Measurements from ENCODE around the gene HS2ST1.
"Not testable (repeated sequence)": the region's sequence is repeated elsewhere in the genome, so short reads cannot be mapped to it uniquely, and the experiment has no call there.

HS2ST1 gene

DNA sequence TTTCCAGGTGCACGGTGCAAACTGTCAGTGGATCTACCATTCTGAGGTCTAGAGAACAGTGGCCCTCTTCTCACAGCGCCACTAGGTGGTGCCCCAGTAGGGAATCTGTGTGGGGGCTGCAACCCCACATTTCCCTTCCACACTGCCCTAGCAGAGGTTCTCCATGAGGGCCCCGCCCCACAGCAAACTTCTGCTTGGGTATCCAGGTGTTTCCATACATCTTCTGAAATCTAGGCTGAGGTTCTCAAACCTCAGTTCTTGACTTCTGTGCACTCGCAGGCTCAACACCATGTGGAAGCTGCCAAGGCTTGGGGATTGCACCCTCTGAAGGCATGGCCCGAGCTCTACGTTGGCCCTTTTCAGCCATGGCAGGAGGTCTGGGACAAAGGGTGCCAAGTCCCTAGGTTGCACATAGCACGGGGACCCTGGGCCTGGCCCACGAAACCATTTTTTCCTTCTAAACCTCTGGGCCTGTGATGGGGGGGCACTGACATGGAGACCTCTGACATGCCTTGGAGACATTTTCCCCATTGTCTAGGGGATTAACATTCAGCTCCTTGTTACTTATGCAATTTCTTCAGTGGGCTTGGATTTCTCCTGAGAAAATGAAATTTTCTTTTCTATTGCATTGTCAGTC, 10.0 kb downstream of the HS2ST1 start:
- no peak for DNase-seq (ENCODE audit: low read depth in 3 of 3, low spot score in 1 of 3)

DNA sequence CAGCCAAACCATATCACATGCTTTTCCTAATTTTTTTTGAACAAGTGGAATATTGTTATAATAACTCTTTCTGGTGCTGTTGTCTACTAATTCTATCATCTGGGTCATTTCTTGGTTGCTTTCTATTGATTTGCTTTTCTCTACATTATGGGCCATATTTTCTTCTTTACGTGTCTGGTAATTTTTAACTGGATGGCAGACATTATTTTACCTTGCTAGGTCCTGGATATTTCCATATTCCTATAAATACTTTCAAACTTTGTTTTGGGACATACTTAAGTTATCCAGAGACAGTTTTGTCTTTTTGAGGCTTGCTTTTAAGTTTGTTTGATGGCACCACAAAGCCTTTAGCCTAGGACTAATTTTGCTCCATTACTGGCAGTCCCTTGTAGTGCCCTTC, 11.3 kb downstream of the HS2ST1 start:
- DNase-seq (ENCODE audit: low read depth in 3 of 3, low spot score in 1 of 3): no peak

DNA sequence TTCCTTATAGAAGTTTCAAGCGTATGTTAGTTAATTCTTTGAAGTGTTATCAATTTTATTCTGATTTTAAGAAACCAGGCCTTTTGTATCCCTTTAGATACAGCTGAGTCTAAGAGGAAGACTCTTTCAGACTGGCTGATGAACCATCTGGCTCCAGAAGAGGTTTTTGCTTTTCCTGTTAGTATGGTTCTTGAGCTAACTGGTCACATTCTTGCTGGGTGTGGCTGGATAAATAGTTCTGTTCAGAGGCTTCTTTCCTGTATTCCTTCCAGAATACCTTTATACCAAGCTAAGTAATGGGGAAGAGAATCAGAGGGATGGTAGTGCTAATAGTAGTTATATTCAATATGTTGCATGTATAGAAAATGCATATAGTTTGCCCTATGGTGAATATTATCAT, 12.4 kb downstream of the HS2ST1 start:
- no peak for DNase-seq (ENCODE audit: low read depth in 3 of 3, low spot score in 1 of 3)

DNA sequence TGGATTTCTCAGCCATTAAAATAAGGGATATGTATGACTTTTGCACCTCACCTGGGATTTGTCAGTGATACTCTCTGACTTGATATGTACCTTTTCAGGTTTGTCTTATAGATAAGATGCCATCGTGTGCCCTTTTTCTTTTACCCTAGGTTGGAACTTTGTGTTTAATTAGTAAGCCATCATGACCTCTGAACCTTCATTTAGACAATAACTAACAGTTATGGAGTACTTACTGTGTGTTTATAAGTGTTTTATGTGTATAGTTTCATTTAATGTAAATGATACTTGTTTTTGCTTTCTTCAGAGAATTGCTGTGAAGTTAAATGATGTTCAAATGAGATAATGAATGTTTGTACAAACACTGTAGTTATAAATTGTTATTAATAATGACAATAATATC, 14.4 kb downstream of the HS2ST1 start:
- no peak for DNase-seq (ENCODE audit: low read depth in 3 of 3, low spot score in 1 of 3)

DNA sequence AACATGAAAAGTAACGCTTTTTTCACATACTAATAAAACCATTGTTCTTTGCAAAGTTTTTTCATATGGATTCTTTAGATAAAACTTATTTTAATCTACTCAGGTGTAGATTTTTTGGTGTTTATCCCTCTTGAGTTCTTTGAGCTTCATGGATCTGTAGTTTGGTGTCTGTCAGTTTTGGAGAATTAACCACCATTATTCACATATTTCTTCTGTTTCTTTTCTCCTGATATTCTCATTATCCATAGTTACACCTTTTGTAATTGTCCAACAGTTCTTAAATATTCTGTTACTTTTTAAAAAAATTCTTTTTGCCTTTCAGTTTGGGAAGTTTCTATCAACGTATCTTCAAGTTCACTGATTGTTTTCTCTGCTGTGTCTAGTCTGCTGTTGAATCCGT, 18.6 kb downstream of the HS2ST1 start:
- no peak for DNase-seq (ENCODE audit: low read depth in 3 of 3, low spot score in 1 of 3)

DNA sequence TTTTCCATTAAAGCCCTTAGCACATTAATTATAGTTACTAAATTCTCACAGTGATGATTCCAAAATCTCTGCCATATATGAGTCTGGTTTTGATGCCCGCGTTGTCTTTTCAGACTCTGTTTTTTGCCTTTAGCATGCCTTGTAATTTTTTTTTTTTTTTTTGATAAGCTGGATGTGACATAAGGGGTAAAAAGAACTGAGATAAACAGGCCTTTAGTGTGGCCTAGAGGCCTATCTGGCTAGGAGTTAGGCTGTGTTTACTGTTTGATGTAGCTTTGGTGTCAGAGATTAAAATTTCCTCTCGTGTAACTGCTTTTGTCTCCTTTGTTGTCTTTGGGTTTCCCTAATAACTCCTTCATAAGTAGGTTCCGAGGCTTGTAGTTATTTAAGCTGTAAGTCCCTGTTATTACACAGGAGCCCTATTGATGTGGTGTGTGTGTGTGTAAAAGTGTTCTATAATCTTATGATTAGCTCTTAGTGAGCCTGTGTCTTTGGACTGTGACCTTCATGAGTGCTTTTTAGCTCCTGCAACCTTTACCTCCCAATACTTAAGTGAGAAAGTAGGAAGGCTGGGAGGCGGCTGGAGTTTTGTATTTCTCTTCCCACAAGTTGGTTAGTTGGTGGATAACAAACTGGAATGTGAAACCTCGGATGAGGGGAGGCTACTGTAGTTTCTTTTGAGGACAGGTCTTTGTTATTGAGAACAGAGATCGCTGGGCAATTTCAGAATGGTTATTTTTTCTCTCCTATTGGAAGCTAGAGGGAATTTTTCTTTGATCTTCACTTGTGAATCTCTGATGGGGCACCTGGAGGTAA, 19.3 kb downstream of the HS2ST1 start:
- DNase-seq (ENCODE audit: low read depth in 3 of 3, low spot score in 1 of 3): no peak

DNA sequence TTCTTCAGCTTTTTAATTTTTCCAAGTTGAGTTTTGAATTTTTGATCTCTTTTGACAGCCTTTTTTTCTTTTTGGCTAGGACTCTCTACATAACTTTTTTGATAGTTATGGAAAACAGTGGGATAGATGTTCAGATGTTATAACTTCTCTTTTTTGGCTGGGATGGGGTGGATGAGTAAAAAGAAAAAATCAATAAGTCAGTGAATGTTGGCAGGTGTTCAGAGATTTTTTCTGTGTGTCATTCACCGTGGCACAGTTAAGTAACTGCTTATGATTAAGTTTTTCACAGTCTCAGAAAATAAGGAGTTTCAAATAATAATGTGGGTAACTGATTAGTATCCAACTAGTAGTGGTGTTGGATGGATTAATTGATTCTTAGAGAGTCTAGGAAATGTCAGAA, 24.0 kb downstream of the HS2ST1 start:
- no peak for DNase-seq (ENCODE audit: low read depth in 3 of 3, low spot score in 1 of 3)

DNA sequence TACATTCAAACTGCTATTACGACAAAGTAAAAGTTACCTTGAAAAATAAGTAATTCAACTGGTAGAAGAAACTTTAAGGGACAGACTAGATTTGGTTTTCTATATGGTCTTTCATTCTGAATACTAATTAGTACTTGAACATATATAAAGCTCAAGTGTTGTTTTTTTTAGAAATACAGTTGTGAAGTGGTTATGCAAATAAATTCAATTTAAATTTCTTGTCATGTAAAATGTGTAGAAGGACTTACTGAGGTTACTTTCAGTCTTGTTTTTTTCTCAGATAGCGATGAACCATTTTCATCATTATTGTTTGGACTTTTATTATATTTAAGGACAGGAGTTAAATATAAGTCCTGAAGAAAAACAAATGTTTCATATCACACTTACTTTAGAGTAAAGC, 24.4 kb downstream of the HS2ST1 start:
- no peak for DNase-seq (ENCODE audit: low read depth in 3 of 3, low spot score in 1 of 3)

DNA sequence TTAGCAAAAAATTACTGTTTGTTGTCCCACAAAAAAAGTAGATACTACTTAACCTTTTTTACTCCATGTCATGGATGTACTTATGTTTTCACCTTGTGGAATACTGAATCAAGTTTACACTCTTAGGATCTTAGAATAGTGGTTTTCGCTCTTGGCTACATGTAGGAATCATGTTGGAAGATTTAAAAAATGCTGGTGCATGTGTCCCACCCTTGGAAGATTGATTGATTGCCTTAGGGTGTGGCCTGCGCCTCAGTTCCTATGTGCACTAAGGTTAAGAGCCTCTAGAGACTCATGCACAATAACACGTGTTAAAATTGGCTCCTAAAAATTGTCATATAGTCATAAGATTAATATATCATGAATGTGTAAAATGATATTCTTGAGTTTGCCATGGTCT, 25.0 kb downstream of the HS2ST1 start:
- no peak for DNase-seq (ENCODE audit: low read depth in 3 of 3, low spot score in 1 of 3)

DNA sequence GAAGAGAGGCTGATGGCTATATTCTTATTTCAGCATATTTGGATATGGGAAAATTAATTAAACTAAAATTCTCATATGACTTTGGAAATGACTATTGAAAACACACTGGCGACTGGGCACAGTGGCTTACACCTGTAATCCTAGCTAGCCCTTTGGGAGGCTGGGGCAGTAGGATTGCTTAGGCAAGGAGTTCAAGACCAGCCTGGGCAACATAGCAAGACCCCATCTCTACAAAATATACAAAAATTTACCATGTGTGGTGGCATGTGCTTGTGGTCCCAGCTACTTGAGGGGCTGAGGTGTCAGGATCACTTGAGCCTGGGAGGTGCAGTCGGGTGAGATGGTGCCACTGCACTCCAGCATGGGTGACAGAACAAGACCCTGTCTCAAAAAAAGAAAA, 26.2 kb downstream of the HS2ST1 start:
- no peak for DNase-seq (ENCODE audit: low read depth in 3 of 3, low spot score in 1 of 3)

DNA sequence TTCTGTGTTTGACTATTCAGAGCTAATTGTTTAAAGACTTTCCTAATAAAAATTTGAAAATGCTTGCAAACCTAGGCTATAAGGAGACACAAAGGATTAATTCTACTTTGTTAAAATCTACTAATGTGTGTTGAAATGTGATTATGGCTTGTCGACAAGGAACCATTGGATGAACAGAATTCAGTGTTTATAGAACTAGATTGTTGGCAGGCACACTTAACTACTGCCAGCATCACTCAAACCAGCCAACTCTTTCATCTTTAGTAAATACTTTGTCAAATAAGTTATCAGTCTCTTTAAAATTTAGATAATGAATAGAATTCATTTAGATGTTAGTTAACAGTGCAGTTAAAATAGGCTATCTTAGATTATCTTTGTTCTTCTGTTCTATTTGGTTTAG, 27.6 kb downstream of the HS2ST1 start:
- no peak for DNase-seq (ENCODE audit: low read depth in 3 of 3, low spot score in 1 of 3)

DNA sequence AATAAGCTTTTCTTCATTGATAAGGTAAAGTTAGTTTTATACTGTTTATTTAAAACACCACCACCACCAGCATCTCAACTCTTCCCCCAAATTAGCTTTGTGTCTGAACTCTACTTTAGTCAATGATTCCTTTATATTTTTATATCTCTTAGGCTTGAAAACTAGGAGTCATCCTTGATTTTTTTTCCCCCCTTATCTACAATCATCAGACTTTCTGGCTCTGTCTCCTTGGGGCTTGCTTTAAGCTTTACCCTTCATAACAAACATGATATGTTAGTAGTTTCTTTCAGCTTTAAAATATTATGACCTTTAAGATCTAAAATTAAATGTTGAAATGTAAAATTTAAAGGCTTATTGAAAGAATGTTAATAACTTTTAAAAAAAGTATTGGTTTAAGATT, 28.3 kb downstream of the HS2ST1 start:
- no peak for DNase-seq (ENCODE audit: low read depth in 3 of 3, low spot score in 1 of 3)

DNA sequence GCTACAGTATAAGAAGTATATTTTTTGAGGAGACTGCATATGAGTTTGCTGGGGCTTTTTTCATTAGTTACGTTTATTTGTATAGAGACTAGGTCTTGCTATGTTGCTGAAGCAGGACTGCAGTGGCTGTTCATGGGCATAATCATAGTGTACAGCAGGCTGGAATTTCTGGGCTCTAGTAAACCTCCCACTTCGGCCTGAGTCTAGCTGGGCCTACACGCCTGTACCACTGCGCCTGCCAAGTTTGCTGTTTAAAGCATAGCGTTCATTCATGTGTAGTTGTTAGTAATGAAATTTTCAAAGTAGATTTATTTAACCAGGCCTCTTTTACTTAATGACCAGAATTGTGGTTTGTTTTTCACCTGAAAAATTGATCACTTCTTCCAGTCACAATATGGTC, 33.8 kb downstream of the HS2ST1 start:
- DNase-seq (ENCODE audit: low read depth in 3 of 3, low spot score in 1 of 3): no peak

DNA sequence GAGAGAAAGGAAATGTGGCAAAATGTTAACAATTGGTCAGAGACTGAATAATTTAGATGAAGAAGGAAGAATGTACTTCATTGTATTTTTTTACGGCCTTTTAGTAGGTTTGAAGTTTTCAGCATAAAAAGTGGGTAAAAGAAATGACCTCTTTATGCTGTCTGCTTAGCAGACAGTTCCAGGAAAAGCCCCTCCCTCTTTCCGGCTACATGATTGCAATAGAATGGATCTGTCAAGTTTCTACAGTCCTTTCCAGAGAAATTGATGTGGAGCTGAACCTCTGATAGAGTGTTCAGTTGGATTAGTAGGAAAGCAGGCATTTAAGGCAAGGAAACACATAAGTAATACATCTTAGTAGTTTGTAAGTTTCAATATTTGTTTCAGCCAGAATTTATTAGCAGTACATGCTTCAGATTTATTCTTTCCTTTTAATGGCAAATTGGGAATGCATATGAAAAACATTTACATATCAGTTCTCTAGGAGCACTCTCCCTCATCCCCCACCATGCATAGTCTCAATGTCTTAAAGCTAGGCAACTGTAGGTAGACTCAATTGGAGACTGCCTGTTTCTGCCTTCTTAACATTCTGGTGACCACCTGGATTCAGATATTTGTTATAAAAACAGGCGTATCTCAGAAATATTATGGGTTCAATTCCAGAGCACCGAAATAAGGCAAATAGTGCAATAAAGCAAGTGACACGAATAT, 36.4 kb downstream of the HS2ST1 start:
- no peak for DNase-seq (ENCODE audit: low read depth in 3 of 3, low spot score in 1 of 3)

DNA sequence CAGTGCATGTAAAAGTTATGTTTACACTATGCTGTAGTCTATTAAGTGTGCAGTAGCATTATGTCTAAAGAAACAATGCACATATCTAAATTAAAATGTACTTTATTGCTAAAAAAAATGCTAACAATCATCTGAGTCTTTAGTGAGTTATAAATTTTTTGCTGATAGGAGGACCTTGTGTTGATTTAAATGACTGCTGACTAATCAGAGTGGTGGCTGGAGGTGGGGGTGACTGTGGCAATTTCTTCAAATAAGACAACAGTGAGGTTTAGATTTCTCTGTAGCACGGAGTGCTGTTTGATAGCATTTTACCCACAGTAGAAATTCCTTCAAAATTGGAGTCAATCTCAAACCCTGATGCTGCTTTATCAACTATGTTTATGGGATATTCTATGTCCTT, 37.0 kb downstream of the HS2ST1 start:
- no peak for DNase-seq (ENCODE audit: low read depth in 3 of 3, low spot score in 1 of 3)

DNA sequence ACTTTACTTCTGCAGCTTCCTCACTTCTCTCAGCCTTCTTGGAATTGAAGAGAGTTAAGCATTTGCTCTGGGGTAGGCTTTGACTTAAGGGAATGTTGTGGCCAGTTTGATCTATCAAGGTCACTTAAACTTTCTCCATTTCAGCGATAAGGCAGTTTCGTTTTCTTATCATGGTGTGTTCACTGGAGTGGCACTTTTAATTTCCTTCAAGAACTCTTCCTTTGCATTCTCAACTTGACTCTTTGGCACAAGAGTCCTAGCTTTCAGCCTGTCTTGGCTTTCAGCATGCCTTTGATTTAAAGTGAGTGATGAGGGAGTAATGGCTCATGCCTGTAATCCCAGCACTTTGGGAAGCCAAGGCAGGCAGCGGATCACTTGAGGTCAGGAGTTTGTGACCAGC, 38.7 kb downstream of the HS2ST1 start:
- no peak for DNase-seq (ENCODE audit: low read depth in 3 of 3, low spot score in 1 of 3)

DNA sequence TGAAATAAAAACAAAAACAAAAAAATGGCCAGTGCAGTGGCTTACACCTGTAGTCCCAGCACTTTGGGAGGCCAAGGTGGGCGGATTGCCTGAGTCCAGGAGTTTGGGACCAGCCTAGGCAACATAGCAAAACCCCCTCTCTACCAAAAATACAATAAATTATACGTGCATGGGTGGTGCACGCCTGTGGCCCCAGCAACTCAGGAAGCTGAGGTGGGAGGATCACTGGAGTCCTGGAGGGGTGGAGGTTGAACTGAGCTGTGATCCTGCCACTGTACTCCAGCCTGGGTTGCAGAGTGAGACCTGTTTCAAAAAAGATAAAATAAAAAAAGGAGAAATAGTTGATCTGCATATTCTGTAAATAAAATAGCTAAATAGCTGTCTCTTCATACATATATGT, 41.2 kb downstream of the HS2ST1 start:
- DNase-seq (ENCODE audit: low read depth in 3 of 3, low spot score in 1 of 3): no peak

DNA sequence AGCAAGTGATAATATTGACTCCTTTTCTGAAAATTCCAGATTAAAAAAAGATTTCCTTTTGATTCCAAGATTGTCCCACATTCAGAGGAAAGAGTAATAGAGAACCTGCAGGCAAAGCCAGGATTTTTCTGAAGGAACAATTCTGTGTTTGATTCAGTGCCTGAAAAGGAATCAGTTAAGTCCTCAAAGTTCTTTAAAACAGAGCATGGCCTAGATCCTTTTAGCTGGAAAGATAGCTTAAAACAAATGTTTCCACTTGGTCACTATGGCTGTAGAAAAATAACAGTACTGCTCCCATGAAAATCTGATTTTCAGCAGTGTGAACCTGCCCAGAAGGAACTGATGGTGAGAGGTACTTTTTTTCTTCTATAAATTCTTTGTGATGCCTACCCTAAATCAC, 41.8 kb downstream of the HS2ST1 start:
- DNase-seq (ENCODE audit: low read depth in 3 of 3, low spot score in 1 of 3): no peak

DNA sequence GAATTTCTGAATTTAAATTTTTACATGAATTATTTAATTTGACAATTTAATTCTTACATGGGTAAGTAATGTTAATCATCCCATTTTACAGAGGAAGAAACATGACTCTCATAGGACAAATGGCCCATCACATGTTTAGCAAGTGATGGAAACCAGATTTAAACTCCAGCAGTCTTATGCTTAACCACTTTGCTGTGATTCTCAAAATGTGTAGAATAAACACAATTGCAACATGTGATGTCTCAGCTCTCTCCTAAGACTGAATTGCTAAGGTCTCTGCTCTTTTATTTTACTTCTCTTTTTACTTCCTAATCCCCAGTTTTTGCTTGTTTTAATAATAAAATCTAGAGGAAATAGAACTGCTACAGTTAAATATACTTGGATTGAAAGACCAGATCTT, 42.8 kb downstream of the HS2ST1 start:
- no peak for DNase-seq (ENCODE audit: low read depth in 3 of 3, low spot score in 1 of 3)

DNA sequence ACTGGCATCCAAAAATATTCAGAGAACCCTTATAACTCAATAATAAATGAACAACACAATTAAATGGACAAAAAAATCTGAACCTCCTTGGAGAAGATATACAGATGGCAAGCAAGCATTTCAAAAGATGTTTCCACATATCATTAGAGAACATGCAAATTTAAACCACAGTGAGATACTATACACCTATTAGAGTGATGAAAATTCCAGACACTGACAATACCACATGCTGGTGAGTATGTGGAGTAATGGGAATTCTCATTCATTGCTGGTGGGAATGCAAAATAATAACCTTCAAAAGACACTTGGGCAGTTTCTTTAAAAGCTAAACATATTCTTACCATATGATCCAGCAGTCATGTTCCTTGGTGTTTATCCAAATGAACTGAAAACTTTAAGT, 46.1 kb downstream of the HS2ST1 start:
- DNase-seq (ENCODE audit: low read depth in 3 of 3, low spot score in 1 of 3): no peak

DNA sequence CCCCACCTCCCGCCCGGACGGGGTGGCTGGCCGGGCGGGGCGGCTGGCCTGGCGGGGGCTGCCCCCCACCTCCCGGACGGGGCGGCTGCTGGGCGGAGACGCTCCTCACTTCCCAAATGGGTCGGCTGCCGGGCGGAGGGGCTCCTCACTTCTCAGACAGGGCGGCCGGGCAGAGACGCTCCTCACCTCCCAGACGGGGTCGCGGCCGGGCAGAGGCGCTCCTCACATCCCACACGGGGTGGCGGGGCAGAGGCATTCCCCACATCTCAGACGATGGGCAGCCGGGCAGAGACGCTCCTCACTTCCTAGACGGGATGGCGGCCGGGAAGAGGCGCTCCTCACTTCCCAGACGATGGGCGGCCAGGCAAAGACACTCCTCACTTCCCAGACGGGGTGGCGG, 49.4 kb downstream of the HS2ST1 start:
- DNase-seq (ENCODE audit: low read depth in 3 of 3, low spot score in 1 of 3): not testable (repeated sequence)

DNA sequence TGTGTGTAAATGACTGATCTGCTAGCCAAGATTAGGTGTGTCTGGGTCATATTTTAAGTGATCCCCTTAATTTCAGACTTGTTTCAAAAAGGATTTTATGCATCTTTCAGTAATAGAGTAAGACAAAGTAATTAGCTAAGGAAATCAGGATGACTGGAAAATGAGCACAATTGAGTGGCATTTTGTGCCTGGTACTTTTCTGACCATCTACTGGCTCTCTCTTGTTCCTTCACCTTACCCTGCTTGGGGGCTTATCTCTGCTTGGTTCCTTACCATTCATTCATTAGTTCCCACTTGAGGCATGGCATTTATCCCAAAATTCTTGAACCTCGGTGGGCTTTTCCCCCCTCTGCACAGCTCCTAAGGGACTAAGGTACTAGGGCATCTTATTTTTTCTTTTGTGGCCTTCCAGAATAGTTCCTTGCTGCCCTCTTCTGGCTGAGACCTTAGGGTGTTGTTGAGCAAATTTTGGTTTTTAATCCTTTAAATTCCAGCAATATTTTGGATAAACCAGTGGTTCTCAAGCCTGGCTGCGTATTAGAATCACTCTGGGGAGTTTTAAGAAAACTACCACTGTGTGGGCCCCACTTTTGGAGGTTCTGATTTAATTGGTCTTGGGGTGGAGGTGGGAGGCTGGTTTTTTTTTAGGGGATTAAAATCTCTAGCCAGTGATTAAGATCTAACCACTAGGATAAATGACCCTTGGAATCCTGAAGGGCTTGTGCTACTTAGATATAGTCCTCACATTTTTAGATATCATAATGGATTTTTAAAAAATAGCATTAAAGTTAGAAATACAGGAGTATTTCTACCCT, 50.8 kb downstream of the HS2ST1 start:
- no peak for DNase-seq (ENCODE audit: low read depth in 3 of 3, low spot score in 1 of 3)
